Fibroblast of lung (primary cell): ENCODE data around the gene PPAN.

Experiments used
- EZH2 ChIP-seq: IDR thresholded peaks from 2 replicates; pipeline ENCODE4 v1.5.1; 2012; ENCODE audit warnings: low read length, control low read depth, mild to moderate bottlenecking; ENCODE audit errors: missing control alignments
- TF ChIP-seq, protein P1 (sequence below), 2 donors: IDR thresholded peaks in 1 of 2; conservative IDR thresholded peaks in 1 of 2; 1 replicate in 1 of 2; 2 replicates in 1 of 2; pipeline ENCODE4 v1.5.1; 2011 to 2012; ENCODE audit warnings: low read length in 2 of 2, control low read depth in 1 of 2, inconsistent platforms in 1 of 2, low read depth in 1 of 2, mild to moderate bottlenecking in 1 of 2

DNA sequence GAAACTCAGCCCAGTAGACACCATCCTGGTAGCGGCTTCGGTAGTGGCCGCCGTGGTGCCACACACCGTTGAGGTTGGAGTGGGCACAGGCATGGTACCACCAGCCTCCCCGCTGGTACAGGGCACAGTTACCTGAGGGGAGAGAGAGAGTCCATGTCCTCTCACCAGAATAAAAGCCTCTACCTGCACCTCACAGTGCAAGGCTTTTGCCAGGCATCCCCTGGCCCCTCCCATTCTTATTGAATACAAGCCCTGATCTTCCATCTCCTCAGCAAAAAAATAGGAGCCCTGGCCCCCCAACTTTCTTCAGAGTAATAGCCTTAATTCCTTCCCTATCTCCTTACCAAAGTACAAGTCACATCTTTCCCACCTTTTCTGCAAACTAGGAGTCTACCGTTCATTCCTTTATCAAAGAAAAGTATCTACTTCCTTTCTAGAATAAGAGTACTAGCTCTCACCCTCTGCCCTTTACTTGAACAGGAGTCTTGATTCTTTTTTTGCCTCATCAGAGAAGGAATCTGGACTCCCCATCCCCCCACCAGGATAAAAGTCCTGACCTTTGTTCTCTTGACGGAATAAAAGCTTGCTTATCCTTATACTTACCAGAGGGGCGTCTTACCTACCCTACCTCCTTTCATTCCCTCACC lies 13.4 kb upstream of the PPAN start:
- no peak for TF ChIP-seq EZH2
- TF ChIP-seq, protein P1, sequence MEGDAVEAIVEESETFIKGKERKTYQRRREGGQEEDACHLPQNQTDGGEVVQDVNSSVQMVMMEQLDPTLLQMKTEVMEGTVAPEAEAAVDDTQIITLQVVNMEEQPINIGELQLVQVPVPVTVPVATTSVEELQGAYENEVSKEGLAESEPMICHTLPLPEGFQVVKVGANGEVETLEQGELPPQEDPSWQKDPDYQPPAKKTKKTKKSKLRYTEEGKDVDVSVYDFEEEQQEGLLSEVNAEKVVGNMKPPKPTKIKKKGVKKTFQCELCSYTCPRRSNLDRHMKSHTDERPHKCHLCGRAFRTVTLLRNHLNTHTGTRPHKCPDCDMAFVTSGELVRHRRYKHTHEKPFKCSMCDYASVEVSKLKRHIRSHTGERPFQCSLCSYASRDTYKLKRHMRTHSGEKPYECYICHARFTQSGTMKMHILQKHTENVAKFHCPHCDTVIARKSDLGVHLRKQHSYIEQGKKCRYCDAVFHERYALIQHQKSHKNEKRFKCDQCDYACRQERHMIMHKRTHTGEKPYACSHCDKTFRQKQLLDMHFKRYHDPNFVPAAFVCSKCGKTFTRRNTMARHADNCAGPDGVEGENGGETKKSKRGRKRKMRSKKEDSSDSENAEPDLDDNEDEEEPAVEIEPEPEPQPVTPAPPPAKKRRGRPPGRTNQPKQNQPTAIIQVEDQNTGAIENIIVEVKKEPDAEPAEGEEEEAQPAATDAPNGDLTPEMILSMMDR (conservative IDR thresholded peaks at IDR 0.05 in 1 of 2, IDR thresholded peaks at IDR 0.05 in 1 of 2; ENCODE audit: low read depth in 1 of 2, low read length in 2 of 2): no peak
